GM18520 (cell line): Measurements from ENCODE around the gene ALG6.

ENCODE experiments used
- ATAC-seq: cut with Tn5 transposase; IDR thresholded peaks from one replicate; pipeline ENCODE4 v1.9.1; 2021; ENCODE audit not compliant: unreplicated experiment

Gene ALG6

GRCh38 chr1:63487336-63488065 lies 120.1 kb downstream of the ALG6 start:
- ATAC-seq = no peak
